HUES6 (cell line): Measurements from ENCODE around the gene SAFB2.

Experiments
- H3K27ac ChIP-seq: 2 replicates; pipeline ENCODE4 v1.7.0; 2013; ENCODE audit warnings: low read depth, mild to moderate bottlenecking, low read length, inconsistent platforms
- H3K27me3 ChIP-seq: 2 replicates; pipeline ENCODE4 v1.6.1; 2013; ENCODE audit warnings: low read length; ENCODE audit not compliant: control insufficient read depth, insufficient read depth
- H3K36me3 ChIP-seq: 2 replicates; pipeline ENCODE4 v1.6.1; 2013; ENCODE audit warnings: low read length; ENCODE audit not compliant: control insufficient read depth, insufficient read depth
- H3K4me1 ChIP-seq: 2 replicates; pipeline ENCODE4 v1.6.1; 2013; ENCODE audit warnings: low read length; ENCODE audit not compliant: control insufficient read depth, insufficient read depth
- H3K4me3 ChIP-seq: 2 replicates; pipeline ENCODE4 v1.5.1; 2013; ENCODE audit warnings: low read depth, low read length
- H3K9ac ChIP-seq: one replicate; pipeline ENCODE4 v1.6.1; 2013; ENCODE audit warnings: mild to moderate bottlenecking, low read length
- H3K9me3 ChIP-seq: 2 replicates; pipeline ENCODE4 v1.6.1; 2013; ENCODE audit warnings: low read depth, low read length; ENCODE audit not compliant: control insufficient read depth, insufficient read depth

Gene SAFB2

DNA sequence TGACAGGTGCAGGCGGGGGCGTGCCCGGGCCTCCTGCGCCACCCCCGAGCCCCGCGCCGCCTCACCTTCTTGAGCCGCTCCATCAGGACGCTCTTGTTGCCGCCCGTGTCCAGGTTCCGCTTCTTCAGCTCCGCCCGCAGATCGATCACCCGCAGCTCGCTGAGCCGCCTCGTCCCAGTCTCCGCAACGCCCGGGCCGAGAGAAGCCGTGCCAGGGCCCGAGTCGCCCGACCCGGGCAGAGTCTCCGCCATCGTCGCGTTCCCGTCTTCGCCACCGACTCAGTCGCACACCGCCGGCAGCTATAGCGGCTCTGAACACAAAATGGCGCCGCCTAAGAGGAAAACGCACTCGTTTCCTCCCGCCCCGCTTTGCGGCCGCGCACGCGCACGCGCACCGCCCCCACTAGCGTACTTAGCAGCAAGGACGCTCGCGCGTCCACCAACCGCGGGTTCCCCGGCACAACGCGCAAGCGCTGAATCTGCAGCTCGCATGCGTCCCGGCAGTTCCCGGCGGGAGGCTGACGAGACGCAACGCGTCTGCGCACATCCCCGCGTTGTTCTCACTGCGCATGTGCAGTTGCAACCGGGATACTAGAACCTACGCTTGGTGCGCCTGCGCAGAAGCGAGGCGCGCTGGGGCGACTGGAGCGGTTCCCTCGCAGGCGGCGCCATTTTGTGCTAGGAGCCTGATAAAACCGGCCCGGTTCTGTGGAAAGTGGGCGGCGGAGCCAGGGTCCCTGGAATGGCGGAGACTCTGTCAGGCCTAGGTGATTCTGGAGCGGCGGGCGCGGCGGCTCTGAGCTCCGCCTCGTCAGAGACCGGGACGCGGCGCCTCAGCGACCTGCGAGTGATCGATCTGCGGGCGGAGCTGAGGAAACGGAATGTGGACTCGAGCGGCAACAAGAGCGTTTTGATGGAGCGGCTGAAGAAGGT is at the start of gene SAFB2, which contains the start of gene SAFB:
TSS of gene SAFB2 (minus strand) at position 312 of the 932 bp plus-strand sequence. CDS start at position 251, 61 bp downstream.
TSS of gene SAFB (plus strand) at position 619 of the 932 bp plus-strand sequence. CDS start at position 742, 123 bp downstream.
- H3K27me3 ChIP-seq: no peaks in the 10 kb centered on the region
- no peaks in the 10 kb centered on the region for H3K9me3 ChIP-seq
- H3K36me3 ChIP-seq: peaks cover 63% of the 10 kb centered on the region
- H3K27ac ChIP-seq: peak within 1 kb of the TSS; percentile 96
- H3K9ac ChIP-seq: peak within 1 kb of the TSS; percentile 98
- peak within 1 kb of the TSS; percentile 93 for H3K4me3 ChIP-seq
- peaks cover 29% of the 10 kb centered on the region; the same call in 1 of the 2 replicates for H3K4me1 ChIP-seq

- Histone ChIP-seq H3K4me1 (peaks cover 11% of the 10 kb centered on the region), H3K27ac (no peak overlapping the region), H3K4me3 (no peak overlapping the region), H3K27me3 (no peaks in the 10 kb centered on the region), H3K9me3 (no peaks in the 10 kb centered on the region), H3K36me3 (peaks cover 51% of the 10 kb centered on the region), H3K9ac (no peak overlapping the region)
Measured at GRCh38 chr19:5671600-5671999, 49.0 kb upstream of the SAFB2 start.

DNA sequence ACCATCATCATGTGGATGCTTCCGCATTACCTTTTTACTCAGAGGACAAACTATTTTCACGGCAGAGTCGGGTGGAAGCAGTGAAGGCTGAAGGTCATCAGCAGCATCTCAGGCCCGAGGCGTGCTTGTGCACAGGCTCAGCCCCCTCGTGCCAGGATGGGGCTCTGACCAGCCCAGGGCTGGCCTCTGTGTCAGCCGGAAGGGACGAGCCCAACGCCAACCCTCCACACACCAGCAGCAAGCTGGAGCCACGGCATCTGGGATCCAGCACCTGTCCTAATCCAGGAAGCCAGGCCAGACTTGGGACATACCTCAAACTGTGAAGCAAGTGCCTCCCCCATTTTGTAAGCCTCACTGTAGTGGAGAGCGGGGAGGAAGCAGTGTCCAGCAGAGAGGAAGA is 46.6 kb upstream of the SAFB2 start:
- peaks cover 11% of the 10 kb centered on the region for H3K4me1 ChIP-seq
- H3K4me3 ChIP-seq: no peak overlapping the region
- H3K27ac ChIP-seq: no peak overlapping the region
- H3K27me3 ChIP-seq: no peaks in the 10 kb centered on the region
- H3K9me3 ChIP-seq: no peaks in the 10 kb centered on the region
- H3K9ac ChIP-seq: no peak overlapping the region
- H3K36me3 ChIP-seq: peaks cover 74% of the 10 kb centered on the region

- Histone ChIP-seq H3K9me3 (no peaks in the 10 kb centered on the region), H3K27ac (peak overlapping the region; percentile 21; the same call in 1 of the 2 replicates), H3K4me1 (peaks cover 11% of the 10 kb centered on the region), H3K4me3 (no peak overlapping the region), H3K9ac (peak overlapping the region; percentile 35), H3K36me3 (peaks cover 82% of the 10 kb centered on the region), H3K27me3 (no peaks in the 10 kb centered on the region)
Measured at GRCh38 chr19:5667751-5668271, 45.2 kb upstream of the SAFB2 start.

DNA sequence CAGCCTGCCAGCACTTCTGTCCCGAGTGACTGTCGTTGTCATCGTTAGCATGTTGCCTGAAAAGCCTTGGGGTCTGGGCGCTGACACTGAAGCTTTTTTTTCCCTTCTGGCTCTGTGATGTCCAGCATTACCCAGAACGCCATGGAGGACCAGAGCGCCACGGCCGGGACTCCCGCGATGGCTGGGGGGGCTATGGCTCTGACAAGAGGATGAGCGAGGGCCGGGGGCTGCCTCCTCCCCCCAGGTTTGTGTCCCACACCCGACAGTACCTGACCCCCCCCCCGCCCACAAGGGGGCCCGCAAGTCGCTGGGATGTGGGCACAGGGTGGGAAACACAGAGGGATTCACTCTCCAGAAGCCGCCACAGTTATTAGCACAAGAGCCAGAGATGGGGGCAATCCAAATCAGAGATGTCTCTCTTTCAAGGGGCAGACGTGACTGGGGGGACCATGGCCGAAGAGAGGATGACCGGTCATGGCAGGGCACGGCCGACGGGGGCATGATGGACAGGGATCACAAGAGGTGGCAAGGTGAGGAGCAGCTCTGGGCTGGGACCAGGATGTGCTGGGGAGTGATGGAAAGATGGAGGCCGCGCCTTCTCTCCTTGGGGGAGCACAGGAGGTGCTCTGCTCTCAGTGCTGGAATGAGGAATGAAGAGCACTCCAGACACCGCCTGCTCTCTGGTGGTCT is 44.5 kb upstream of the SAFB2 start:
- peak overlapping the region; percentile 35 for H3K9ac ChIP-seq
- no peaks in the 10 kb centered on the region for H3K27me3 ChIP-seq
- no peak overlapping the region for H3K4me3 ChIP-seq
- no peaks in the 10 kb centered on the region for H3K9me3 ChIP-seq
- peaks cover 86% of the 10 kb centered on the region for H3K36me3 ChIP-seq
- H3K4me1 ChIP-seq: peaks cover 11% of the 10 kb centered on the region
- peak overlapping the region; percentile 21; the same call in 1 of the 2 replicates for H3K27ac ChIP-seq

DNA sequence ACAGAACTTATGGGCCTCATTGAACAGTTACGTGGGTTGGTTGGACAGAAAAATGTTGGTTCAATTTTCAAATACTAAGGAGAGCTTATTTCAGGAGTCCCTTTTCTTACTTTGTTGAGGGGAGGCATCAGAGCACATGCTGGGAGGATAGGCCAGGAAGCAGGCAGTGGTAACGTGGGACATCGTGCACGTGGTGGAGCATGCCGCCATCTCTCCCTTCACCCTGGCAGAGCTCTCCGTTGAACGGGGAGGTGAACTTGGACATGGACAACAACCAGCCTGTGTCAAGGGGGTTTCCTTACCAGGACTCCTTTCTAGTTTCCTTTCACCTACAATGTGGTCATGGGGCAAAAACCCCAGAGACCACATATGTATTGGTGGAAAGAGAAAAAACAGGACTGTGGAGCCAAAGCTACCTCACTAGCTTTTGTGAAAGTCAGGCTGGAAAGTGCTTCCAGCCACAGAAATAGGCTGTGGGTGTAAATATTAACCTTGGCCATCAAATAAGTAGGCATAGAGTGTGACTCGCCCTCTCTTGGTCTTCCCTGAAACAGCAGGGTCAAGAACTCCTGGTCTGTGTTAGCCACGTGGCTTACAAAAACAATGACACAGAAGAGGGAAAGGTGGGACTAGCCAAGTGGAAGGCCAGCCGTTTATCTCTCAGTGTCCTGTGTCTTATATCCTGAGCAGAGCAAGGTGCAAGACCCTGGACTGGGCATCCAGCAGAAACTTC is 43.4 kb upstream of the SAFB2 start:
- Histone ChIP-seq H3K36me3 (peaks cover 88% of the 10 kb centered on the region), H3K27ac (no peak overlapping the region), H3K4me3 (no peak overlapping the region), H3K27me3 (no peaks in the 10 kb centered on the region), H3K4me1 (peaks cover 11% of the 10 kb centered on the region), H3K9me3 (no peaks in the 10 kb centered on the region), H3K9ac (no peak overlapping the region)

- peaks cover 11% of the 10 kb centered on the region for H3K4me1 ChIP-seq
- no peaks in the 10 kb centered on the region for H3K9me3 ChIP-seq
- H3K4me3 ChIP-seq: no peak overlapping the region
- H3K9ac ChIP-seq: no peak overlapping the region
- H3K36me3 ChIP-seq: peaks cover 97% of the 10 kb centered on the region
- H3K27me3 ChIP-seq: no peaks in the 10 kb centered on the region
- no peak overlapping the region for H3K27ac ChIP-seq
Measured at GRCh38 chr19:5664515-5664914, 41.9 kb upstream of the SAFB2 start.

DNA sequence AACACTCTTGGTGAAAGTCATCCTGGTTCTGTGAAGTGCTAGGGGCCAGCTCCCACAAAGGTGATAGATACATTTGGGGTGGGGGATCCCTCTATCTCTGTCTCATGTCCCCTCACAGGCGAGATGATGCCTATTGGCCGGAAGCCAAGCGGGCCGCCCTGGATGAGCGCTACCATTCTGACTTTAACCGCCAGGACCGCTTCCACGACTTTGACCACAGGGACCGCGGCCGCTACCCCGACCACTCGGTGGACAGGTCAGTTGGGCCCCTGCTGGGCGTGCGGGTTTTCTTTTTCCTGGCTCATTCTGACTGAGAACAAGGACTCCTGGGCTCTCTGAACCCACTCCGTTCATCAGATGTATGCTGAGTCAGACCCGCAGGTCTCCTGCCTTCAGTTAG is 41.3 kb upstream of the SAFB2 start:
- no peak overlapping the region for H3K4me3 ChIP-seq
- H3K27ac ChIP-seq: no peak overlapping the region
- H3K9ac ChIP-seq: no peak overlapping the region
- no peaks in the 10 kb centered on the region for H3K27me3 ChIP-seq
- H3K4me1 ChIP-seq: peaks cover 11% of the 10 kb centered on the region
- peaks cover 96% of the 10 kb centered on the region for H3K36me3 ChIP-seq
- no peaks in the 10 kb centered on the region for H3K9me3 ChIP-seq

DNA sequence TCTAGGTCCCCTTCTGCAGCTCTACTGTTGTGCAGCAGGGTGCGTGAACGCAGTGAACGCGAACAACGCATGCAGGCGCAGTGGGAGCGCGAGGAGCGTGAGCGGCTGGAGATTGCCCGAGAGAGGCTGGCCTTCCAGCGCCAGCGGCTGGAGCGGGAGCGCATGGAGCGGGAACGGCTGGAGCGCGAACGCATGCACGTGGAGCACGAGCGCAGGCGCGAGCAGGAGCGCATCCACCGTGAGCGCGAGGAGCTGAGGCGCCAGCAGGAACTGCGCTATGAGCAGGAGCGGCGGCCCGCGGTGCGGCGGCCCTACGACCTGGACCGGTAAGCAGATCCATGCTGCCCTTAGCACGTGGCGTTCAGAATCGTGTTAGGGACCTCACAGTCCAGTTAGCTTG is 38.9 kb upstream of the SAFB2 start:
- H3K27ac ChIP-seq: no peak overlapping the region
- no peaks in the 10 kb centered on the region for H3K9me3 ChIP-seq
- no peaks in the 10 kb centered on the region for H3K4me1 ChIP-seq
- H3K4me3 ChIP-seq: no peak overlapping the region
- peaks cover 94% of the 10 kb centered on the region for H3K36me3 ChIP-seq
- no peak overlapping the region for H3K9ac ChIP-seq
- no peaks in the 10 kb centered on the region for H3K27me3 ChIP-seq

DNA sequence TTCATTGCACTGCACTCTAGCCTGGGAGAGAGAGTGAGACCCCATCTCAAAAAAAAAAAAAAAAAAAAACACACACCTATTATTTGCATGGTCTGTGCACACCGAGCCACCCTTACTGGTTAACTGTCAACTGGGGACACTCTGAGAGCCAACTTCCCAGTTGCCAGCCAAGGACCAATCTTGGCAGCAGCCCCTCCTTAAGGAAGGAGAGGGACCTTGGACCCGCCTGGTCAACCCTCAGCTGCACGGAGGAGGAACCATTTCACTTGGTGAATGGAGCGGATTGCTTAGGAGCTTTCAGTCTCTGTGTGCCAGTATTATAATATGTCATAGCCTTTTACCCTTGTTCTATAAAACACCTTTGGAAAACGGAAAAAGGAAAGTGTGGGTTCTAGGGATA is 32.8 kb upstream of the SAFB2 start:
- no peak overlapping the region for H3K4me3 ChIP-seq
- H3K27me3 ChIP-seq: no peaks in the 10 kb centered on the region
- no peak overlapping the region for H3K9ac ChIP-seq
- H3K4me1 ChIP-seq: no peaks in the 10 kb centered on the region
- no peak overlapping the region for H3K27ac ChIP-seq
- H3K36me3 ChIP-seq: peaks cover 94% of the 10 kb centered on the region
- no peaks in the 10 kb centered on the region for H3K9me3 ChIP-seq
